NT2/D1 (cell line): ENCODE results near the gene IL3RA.

Experiments
- DNase-seq: peaks from one replicate; pipeline ENCODE4 v3.0.0-alpha.2; 2011; ENCODE audit warnings: low read depth, low spot score
- H3K27me3 ChIP-seq: 2 replicates; pipeline ENCODE4 v1.6.0; 2011; ENCODE audit warnings: mild to moderate bottlenecking; ENCODE audit not compliant: insufficient read length, insufficient read depth
- H3K36me3 ChIP-seq: 2 replicates; pipeline ENCODE4 v1.6.1; 2011; ENCODE audit warnings: mild to moderate bottlenecking, low read length, mixed read lengths; ENCODE audit not compliant: insufficient read depth, insufficient read length
- H3K4me1 ChIP-seq: 2 replicates; pipeline ENCODE4 v1.5.1; 2011; ENCODE audit not compliant: insufficient read depth, insufficient read length
- H3K4me3 ChIP-seq: 2 replicates; pipeline ENCODE4 v1.5.1; 2011; ENCODE audit warnings: low read depth; ENCODE audit not compliant: insufficient read length
- H3K9ac ChIP-seq: 2 replicates; pipeline ENCODE4 v1.6.0; 2011; ENCODE audit warnings: low read depth; ENCODE audit not compliant: insufficient read length
- H3K9me3 ChIP-seq: 2 replicates; pipeline ENCODE4 v1.5.1; 2011; ENCODE audit warnings: mild to moderate bottlenecking, low read length; ENCODE audit not compliant: insufficient read depth
- SUZ12 ChIP-seq: IDR thresholded peaks from 2 replicates; pipeline ENCODE4 v1.6.1; 2011; ENCODE audit not compliant: insufficient read length, insufficient read depth; ENCODE audit errors: extremely low read depth
- YY1 ChIP-seq: IDR thresholded peaks from 2 replicates; pipeline ENCODE4 v1.6.1; 2011; ENCODE audit not compliant: insufficient read length, insufficient read depth
- ZNF274 ChIP-seq: IDR thresholded peaks from 2 replicates; pipeline ENCODE4 v1.6.1; 2011; ENCODE audit warnings: mild to moderate bottlenecking, low read depth, low read length

Gene IL3RA

GRCh38 chrX:1391707-1392375 lies 55.3 kb downstream of the IL3RA start, which contains the start of gene SLC25A6:
TSS of gene SLC25A6 (minus strand) at chrX:1392113. CDS start at chrX:1392009, 104 bp downstream.
- H3K27me3 ChIP-seq = no peaks in the 10 kb centered on the region
- H3K4me1 ChIP-seq = peaks cover 32% of the 10 kb centered on the region
- DNase-seq = peak; percentile 98
- no peaks in the 10 kb centered on the region for H3K9me3 ChIP-seq
- no peak for TF ChIP-seq YY1
- TF ChIP-seq ZNF274 = no peak
- no peak for TF ChIP-seq SUZ12
- peaks cover 80% of the 10 kb centered on the region for H3K36me3 ChIP-seq
- H3K9ac ChIP-seq = peak within 1 kb of the TSS; percentile 100
- peak within 1 kb of the TSS; percentile 96 for H3K4me3 ChIP-seq

- no peaks in the 10 kb centered on the region for H3K9me3 ChIP-seq
- TF ChIP-seq YY1 = no peak
- no peak for TF ChIP-seq ZNF274
- TF ChIP-seq SUZ12 = no peak
- peak overlapping the region; percentile 96 for H3K4me3 ChIP-seq
- H3K27me3 ChIP-seq = no peaks in the 10 kb centered on the region
- peaks cover 33% of the 10 kb centered on the region for H3K4me1 ChIP-seq
- peaks cover 79% of the 10 kb centered on the region for H3K36me3 ChIP-seq
- peak overlapping the region; percentile 100 for H3K9ac ChIP-seq
- DNase-seq = no peak
These were observed 55.9 kb downstream of the IL3RA start for GRCh38 chrX:1392376-1393068.

GRCh38 chrX:1393871-1394615 lies 57.5 kb downstream of the IL3RA start:
- H3K27me3 ChIP-seq = no peaks in the 10 kb centered on the region
- peaks cover 36% of the 10 kb centered on the region for H3K4me1 ChIP-seq
- H3K36me3 ChIP-seq = peaks cover 79% of the 10 kb centered on the region
- no peak for DNase-seq
- H3K9me3 ChIP-seq = no peaks in the 10 kb centered on the region
- peak overlapping the region; percentile 59 for H3K4me3 ChIP-seq
- peak overlapping the region; percentile 76 for H3K9ac ChIP-seq
- TF ChIP-seq YY1 = no peak
- TF ChIP-seq ZNF274 = no peak
- TF ChIP-seq SUZ12 = no peak

GRCh38 chrX:1394731-1395501 lies 58.3 kb downstream of the IL3RA start:
- H3K9ac ChIP-seq = peak overlapping the region; percentile 76
- peak overlapping the region; percentile 59 for H3K4me3 ChIP-seq
- no peak for DNase-seq
- no peaks in the 10 kb centered on the region for H3K27me3 ChIP-seq
- TF ChIP-seq ZNF274 = no peak
- TF ChIP-seq YY1 = no peak
- no peak for TF ChIP-seq SUZ12
- peaks cover 78% of the 10 kb centered on the region for H3K36me3 ChIP-seq
- H3K9me3 ChIP-seq = no peaks in the 10 kb centered on the region
- H3K4me1 ChIP-seq = peaks cover 30% of the 10 kb centered on the region

GRCh38 chrX:1395646-1396216 lies 59.1 kb downstream of the IL3RA start:
- TF ChIP-seq SUZ12 (no peak), ZNF274 (no peak)
- no peak for DNase-seq
- Histone ChIP-seq H3K4me3 (peak overlapping the region; percentile 59), H3K9me3 (no peaks in the 10 kb centered on the region), H3K4me1 (peaks cover 30% of the 10 kb centered on the region), H3K9ac (no peak overlapping the region), H3K27me3 (no peaks in the 10 kb centered on the region), H3K36me3 (peaks cover 78% of the 10 kb centered on the region)

- TF ChIP-seq ZNF274 (no peak), YY1 (no peak), SUZ12 (no peak)
- peaks cover 79% of the 10 kb centered on the region for H3K36me3 ChIP-seq
These were observed 60.4 kb downstream of the IL3RA start for GRCh38 chrX:1397001-1397400.

More at GRCh38 chrX:1397001-1397400, 60.4 kb downstream of the IL3RA start:
- H3K4me3 ChIP-seq = no peak overlapping the region
- peaks cover 38% of the 10 kb centered on the region for H3K4me1 ChIP-seq
- DNase-seq = no peak
- no peaks in the 10 kb centered on the region for H3K9me3 ChIP-seq
- no peak overlapping the region for H3K9ac ChIP-seq
- H3K27me3 ChIP-seq = no peaks in the 10 kb centered on the region
